ENCODE measurements around the gene MTMR3.

- TF ChIP-seq CTCF (IDR thresholded peaks at IDR 0.05) (no peak), POLR2AphosphoS5 (IDR thresholded peaks at IDR 0.05) (no peak)
Measured at GRCh38 chr22:30017375-30018223, 134.6 kb downstream of the MTMR3 start.

Data from gastroesophageal sphincter (tissue), 3 donors.